Measurements from ENCODE around the gene IPMK.

IPMK gene

DNA sequence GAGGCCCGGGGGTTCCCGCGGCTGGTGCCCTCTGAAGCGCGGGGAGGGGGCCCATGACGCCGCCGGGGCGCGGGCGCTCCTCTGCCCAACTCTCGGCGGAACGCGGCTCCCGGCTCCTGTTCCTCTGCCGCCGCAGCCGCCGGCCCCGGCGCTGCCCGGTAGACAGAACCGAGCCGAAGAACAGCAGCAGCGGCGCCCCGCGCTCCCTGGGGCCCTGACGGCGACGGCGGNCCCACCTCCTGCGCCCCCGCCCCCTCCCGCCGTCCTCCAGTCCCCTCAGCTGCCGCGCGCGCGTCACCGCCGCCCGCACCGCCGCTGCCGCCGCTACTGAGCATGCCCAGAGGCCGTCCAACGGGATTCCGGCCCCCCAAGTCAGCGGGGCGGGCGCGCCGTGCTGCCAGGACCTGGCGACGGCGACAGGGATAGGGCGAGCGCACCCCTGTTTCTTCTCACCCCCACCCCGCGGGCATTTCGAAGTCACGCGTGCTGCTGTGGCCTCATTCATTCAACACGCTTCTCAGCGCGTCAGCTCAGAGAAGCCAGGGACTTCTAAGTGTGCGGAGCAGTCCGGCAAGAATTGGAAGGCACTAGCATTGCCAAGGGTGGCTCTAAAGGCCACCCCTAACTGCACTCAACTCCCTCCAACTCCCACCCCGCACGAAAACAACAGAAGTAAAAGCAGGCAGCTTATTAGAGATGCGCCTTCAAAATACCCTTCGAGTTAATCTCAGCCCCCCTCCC lies at the start of gene IPMK:
TSS of gene IPMK (minus strand) at position 182 of the 741 bp plus-strand sequence. CDS start 283 bp downstream, outside the sequence.
- Histone ChIP-seq H3K27ac (ENCODE audit: low read depth, low read length) (peak within 1 kb of the TSS; percentile 68), H3K4me2 (ENCODE audit: low read length) (peak within 1 kb of the TSS; percentile 81), H3K27me3 (ENCODE audit: control insufficient read depth, low read length) (no peaks in the 10 kb centered on the region), H3K9me2 (replicated peaks; ENCODE audit: control insufficient read depth, low read length) (no peaks in the 10 kb centered on the region), H3K9me3 (ENCODE audit: control insufficient read depth, insufficient read depth, low read length) (no peaks in the 10 kb centered on the region), H3K79me2 (ENCODE audit: control insufficient read depth, low read length) (peaks cover 83% of the 10 kb centered on the region), H3K4me3 (ENCODE audit: low read length) (peak within 1 kb of the TSS; percentile 77), H4K20me1 (ENCODE audit: control insufficient read depth, insufficient read depth, low read depth, low read length) (peaks cover 13% of the 10 kb centered on the region), H3K4me1 (ENCODE audit: control insufficient read depth, low read length) (peaks cover 28% of the 10 kb centered on the region), H3F3A (ENCODE audit: control insufficient read depth, insufficient read depth) (peaks cover 13% of the 10 kb centered on the region), H3K36me3 (ENCODE audit: control insufficient read depth, low read length) (peaks cover 21% of the 10 kb centered on the region; the same call in 1 of the 2 replicates)
- TF ChIP-seq, protein P1, sequence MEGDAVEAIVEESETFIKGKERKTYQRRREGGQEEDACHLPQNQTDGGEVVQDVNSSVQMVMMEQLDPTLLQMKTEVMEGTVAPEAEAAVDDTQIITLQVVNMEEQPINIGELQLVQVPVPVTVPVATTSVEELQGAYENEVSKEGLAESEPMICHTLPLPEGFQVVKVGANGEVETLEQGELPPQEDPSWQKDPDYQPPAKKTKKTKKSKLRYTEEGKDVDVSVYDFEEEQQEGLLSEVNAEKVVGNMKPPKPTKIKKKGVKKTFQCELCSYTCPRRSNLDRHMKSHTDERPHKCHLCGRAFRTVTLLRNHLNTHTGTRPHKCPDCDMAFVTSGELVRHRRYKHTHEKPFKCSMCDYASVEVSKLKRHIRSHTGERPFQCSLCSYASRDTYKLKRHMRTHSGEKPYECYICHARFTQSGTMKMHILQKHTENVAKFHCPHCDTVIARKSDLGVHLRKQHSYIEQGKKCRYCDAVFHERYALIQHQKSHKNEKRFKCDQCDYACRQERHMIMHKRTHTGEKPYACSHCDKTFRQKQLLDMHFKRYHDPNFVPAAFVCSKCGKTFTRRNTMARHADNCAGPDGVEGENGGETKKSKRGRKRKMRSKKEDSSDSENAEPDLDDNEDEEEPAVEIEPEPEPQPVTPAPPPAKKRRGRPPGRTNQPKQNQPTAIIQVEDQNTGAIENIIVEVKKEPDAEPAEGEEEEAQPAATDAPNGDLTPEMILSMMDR (IDR thresholded peaks at IDR 0.05; ENCODE audit: low read depth, low read length, poor library complexity, severe bottlenecking): no peak
- no peak for TF ChIP-seq EZH2phosphoT487 (IDR thresholded peaks at IDR 0.05; ENCODE audit: borderline replicate concordance, low read length)

DNA sequence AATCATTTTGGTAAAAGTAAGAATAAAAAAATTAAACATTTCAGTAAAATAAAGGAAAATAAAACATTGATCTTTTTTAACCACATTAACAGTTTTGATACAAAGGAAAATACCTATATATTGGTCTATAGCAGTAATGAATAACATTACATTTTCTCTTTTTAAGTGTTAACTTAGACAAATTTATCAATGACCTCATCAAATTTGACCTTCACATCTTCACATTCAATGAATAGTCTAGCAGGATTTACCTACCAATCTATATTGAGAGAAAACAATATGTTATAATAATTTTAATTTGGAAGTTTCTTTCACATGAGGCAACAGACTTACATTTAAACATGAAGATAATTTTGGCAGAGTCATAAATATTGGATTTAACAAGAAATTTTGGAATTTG lies 49.2 kb upstream of the IPMK start:
- no peaks in the 10 kb centered on the region for H3K4me1 ChIP-seq (ENCODE audit: control insufficient read depth, low read length)
- TF ChIP-seq, protein P1 (IDR thresholded peaks at IDR 0.05; ENCODE audit: low read depth, low read length, poor library complexity, severe bottlenecking): no peak
- no peak for TF ChIP-seq EZH2phosphoT487 (IDR thresholded peaks at IDR 0.05; ENCODE audit: borderline replicate concordance, low read length)
- H4K20me1 ChIP-seq (ENCODE audit: control insufficient read depth, insufficient read depth, low read depth, low read length): no peaks in the 10 kb centered on the region

DNA sequence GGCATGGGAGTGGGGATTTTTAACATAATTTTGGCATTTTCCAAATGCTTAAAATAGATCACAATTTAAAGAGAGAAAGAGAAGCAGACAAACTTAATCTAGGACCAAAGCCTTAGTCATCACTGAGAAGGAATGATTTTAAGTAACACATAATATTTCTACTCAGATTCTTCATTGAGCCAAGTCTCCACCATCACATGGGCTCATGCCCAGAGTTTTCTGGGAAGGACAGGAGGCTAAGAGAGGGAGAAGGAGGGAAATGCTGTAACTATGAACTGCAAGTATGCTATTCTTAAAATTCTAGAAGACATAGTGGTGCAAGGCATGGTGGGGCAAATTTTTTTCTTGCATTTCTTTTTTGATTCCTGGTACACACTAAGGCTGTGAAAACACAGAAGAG lies 43.3 kb upstream of the IPMK start:
- no peaks in the 10 kb centered on the region for H3K36me3 ChIP-seq (ENCODE audit: control insufficient read depth, low read length)
- peaks cover 6% of the 10 kb centered on the region for H3K27me3 ChIP-seq (ENCODE audit: control insufficient read depth, low read length)
- H3K27ac ChIP-seq (ENCODE audit: low read depth, low read length): no peak overlapping the region
- no peaks in the 10 kb centered on the region for H3K79me2 ChIP-seq (ENCODE audit: control insufficient read depth, low read length)
- no peak overlapping the region for H3K4me2 ChIP-seq (ENCODE audit: low read length)
- no peaks in the 10 kb centered on the region for H3F3A ChIP-seq (ENCODE audit: control insufficient read depth, insufficient read depth)
- no peaks in the 10 kb centered on the region for H3K9me2 ChIP-seq (replicated peaks; ENCODE audit: control insufficient read depth, low read length)
- no peaks in the 10 kb centered on the region for H3K4me1 ChIP-seq (ENCODE audit: control insufficient read depth, low read length)
- no peak for TF ChIP-seq EZH2phosphoT487 (IDR thresholded peaks at IDR 0.05; ENCODE audit: borderline replicate concordance, low read length)
- no peaks in the 10 kb centered on the region for H3K9me3 ChIP-seq (ENCODE audit: control insufficient read depth, insufficient read depth, low read length)
- no peaks in the 10 kb centered on the region for H4K20me1 ChIP-seq (ENCODE audit: control insufficient read depth, insufficient read depth, low read depth, low read length)
- H3K4me3 ChIP-seq (ENCODE audit: low read length): no peak overlapping the region

More for the DNA sequence above, 49.2 kb upstream of the IPMK start:
- Histone ChIP-seq H3K9me2 (replicated peaks; ENCODE audit: control insufficient read depth, low read length) (no peaks in the 10 kb centered on the region), H3K36me3 (ENCODE audit: control insufficient read depth, low read length) (no peaks in the 10 kb centered on the region), H3K4me3 (ENCODE audit: low read length) (no peak overlapping the region), H3K79me2 (ENCODE audit: control insufficient read depth, low read length) (no peaks in the 10 kb centered on the region), H3K27me3 (ENCODE audit: control insufficient read depth, low read length) (no peaks in the 10 kb centered on the region), H3F3A (ENCODE audit: control insufficient read depth, insufficient read depth) (no peaks in the 10 kb centered on the region), H3K9me3 (ENCODE audit: control insufficient read depth, insufficient read depth, low read length) (no peaks in the 10 kb centered on the region), H3K27ac (ENCODE audit: low read depth, low read length) (no peak overlapping the region), H3K4me2 (ENCODE audit: low read length) (no peak overlapping the region)

DNA sequence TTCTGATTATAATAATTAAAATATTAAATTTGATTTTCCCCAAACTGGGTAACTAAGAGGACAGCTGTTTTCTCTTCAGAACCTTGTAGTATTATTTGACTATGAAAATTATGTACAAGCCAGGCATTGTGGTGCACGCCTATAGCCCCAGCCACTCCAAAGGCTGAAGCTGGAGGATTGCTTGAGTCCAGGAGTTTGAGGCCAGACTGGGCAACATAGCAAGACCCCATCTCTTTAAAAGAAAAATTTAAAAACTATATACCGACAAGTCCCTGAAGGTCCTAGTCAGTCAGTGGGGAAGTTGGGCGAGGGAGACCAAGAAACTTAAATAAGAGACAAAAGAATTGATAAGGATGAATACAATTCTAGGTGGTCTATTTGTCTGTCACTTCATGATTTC lies 40.0 kb upstream of the IPMK start:
- no peaks in the 10 kb centered on the region for H3K9me3 ChIP-seq (ENCODE audit: control insufficient read depth, insufficient read depth, low read length)
- TF ChIP-seq, protein P1 (IDR thresholded peaks at IDR 0.05; ENCODE audit: low read depth, low read length, poor library complexity, severe bottlenecking): no peak
- no peak for TF ChIP-seq EZH2phosphoT487 (IDR thresholded peaks at IDR 0.05; ENCODE audit: borderline replicate concordance, low read length)
- H3K4me1 ChIP-seq (ENCODE audit: control insufficient read depth, low read length): no peaks in the 10 kb centered on the region
- H4K20me1 ChIP-seq (ENCODE audit: control insufficient read depth, insufficient read depth, low read depth, low read length): no peaks in the 10 kb centered on the region
- no peaks in the 10 kb centered on the region for H3K9me2 ChIP-seq (replicated peaks; ENCODE audit: control insufficient read depth, low read length)
- H3K27me3 ChIP-seq (ENCODE audit: control insufficient read depth, low read length): peaks cover 9% of the 10 kb centered on the region
- H3K4me3 ChIP-seq (ENCODE audit: low read length): no peak overlapping the region
- no peaks in the 10 kb centered on the region for H3K36me3 ChIP-seq (ENCODE audit: control insufficient read depth, low read length)
- H3K79me2 ChIP-seq (ENCODE audit: control insufficient read depth, low read length): no peaks in the 10 kb centered on the region
- no peak overlapping the region for H3K4me2 ChIP-seq (ENCODE audit: low read length)
- H3F3A ChIP-seq (ENCODE audit: control insufficient read depth, insufficient read depth): no peaks in the 10 kb centered on the region
- no peak overlapping the region for H3K27ac ChIP-seq (ENCODE audit: low read depth, low read length)

Data from DOHH2 (cell line).